Urinary bladder (tissue), 4 donors: ENCODE results near the gene F12. TPM values are rescaled to one million over a fixed set of nuclear protein-coding genes. Genes with fewer than 3 reads are reported as not detected.

ENCODE experiments used
- DNase-seq: peaks from one replicate; pipeline ENCODE4 v3.0.0-alpha.2; 2015; ENCODE audit errors: extremely low spot score
- H3K27ac ChIP-seq: one replicate; pipeline ENCODE4 v1.5.1; 2013; ENCODE audit warnings: low read depth, mild to moderate bottlenecking, moderate library complexity
- H3K36me3 ChIP-seq: one replicate; pipeline ENCODE4 v1.6.1; 2013; ENCODE audit warnings: mild to moderate bottlenecking, moderate library complexity; ENCODE audit not compliant: insufficient read depth
- H3K4me1 ChIP-seq: one replicate; pipeline ENCODE4 v1.6.1; 2013; ENCODE audit warnings: mild to moderate bottlenecking, moderate library complexity; ENCODE audit not compliant: insufficient read depth
- H3K4me3 ChIP-seq: one replicate; pipeline ENCODE4 v1.5.1; 2013; ENCODE audit warnings: low read depth, low read length
- WGBS: extraction: QIAGEN DNeasy Blood & Tissue Kit; methylation state at CpG from one replicate; pipeline ENCODE4 v1.1.7; 2013; 5-methylcytosine and 5-hydroxymethylcytosine counted together
- polyA plus RNA-seq: library from polyadenylated mRNA; stranded (reverse); fragments of 200-250 nt; gene quantifications from one replicate; pipeline ENCODE4 v1.2.3, GENCODE V29; 2013
- total RNA-seq: library from RNA; depleted of rRNA; stranded (reverse); fragments of >200 nt; gene quantifications from one replicate; pipeline ENCODE4 v1.2.3, GENCODE V29; 2014
- donor health status: healthy with polysubstance abuse.
- donor health status: healthy.

Gene F12
- total and polyA plus RNA-seq, 2 donors: 1.1 TPM; not detected in 1

DNA sequence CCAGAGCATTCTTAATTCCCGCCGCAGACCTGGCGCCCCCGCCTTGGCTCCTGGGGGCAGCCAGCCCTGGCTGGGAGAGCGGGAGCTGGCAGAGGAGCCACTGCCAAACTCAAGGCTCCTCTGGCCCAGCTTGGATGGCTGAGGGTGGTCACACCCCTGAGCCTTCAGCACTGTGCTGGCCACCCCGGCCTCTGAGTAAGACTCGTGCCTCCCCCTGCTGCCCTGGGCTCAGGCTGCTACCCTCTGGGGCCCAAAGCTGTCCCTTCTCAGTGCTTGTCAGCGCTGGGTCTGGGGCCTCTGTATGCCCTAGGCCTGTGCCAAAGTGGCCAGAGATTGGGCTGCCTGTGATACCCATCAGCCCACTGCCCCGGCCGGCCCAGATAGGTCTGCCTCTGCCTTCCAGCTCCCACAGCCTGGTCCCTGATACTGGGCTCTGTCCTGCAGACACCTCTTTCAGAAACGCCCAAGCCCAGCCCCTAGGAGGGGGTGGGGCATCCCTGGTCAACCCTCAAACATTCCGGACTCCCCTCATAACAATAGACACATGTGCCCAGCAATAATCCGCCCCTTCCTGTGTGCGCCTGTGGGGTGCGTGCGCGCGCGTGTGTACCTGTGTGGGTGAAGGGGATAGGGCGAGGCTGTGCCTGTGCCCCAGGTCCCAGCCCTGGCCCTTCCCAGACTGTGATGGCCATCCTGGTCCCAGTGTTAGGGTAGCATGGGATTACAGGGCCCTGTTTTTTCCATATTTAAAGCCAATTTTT lies 32.9 kb upstream of the F12 start:
- no peak overlapping the region for H3K27ac ChIP-seq
- no peak overlapping the region for H3K4me3 ChIP-seq
- no peaks in the 10 kb centered on the region for H3K36me3 ChIP-seq
- DNase-seq: no peak
- H3K4me1 ChIP-seq: no peaks in the 10 kb centered on the region
- 87% methylated on average over 20 of the region's 20 CpGs for WGBS

DNA sequence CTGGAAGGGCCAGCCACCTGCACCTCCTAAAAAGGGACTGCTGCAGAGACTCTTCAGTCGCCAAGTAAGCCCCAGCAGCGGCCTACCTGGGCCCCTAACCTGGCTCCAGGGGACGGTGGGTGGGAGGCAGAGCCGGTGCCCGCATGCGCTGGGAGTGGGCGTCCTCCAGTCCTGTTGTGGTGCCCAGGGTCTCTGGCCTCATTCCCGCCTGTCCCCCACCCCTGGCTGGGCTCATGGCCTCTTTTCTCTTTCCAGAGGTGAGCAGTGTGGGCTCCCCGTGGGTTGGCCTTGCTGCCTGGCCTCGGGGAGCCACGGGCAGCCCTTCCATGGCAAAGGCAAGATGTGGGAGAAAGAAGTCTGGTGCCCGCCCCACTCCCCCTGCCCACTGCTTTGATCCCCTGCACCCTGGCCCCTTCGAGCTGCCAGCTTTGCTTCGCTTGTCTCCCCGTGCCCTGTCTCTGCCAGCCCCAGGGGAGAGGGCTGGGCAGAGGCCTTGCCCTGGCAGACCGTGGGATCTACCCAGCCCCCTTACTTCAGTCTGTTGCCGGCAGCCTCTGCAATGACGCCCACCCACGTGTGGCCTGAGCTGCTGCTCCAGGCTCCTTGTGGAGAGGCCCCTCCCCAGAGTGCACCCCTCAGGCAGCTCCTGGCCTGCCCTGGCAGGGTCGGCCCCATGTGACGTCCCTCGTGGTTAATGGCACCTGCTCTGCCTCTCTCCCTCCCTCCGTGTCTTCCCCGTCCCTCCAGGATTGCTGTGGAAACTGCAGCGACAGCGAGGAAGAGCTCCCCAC lies 31.8 kb upstream of the F12 start:
- no peak for DNase-seq
- WGBS: 90% methylated on average over 26 of the region's 26 CpGs
- Histone ChIP-seq H3K36me3 (no peaks in the 10 kb centered on the region), H3K4me3 (no peak overlapping the region), H3K27ac (no peak overlapping the region), H3K4me1 (no peaks in the 10 kb centered on the region)

DNA sequence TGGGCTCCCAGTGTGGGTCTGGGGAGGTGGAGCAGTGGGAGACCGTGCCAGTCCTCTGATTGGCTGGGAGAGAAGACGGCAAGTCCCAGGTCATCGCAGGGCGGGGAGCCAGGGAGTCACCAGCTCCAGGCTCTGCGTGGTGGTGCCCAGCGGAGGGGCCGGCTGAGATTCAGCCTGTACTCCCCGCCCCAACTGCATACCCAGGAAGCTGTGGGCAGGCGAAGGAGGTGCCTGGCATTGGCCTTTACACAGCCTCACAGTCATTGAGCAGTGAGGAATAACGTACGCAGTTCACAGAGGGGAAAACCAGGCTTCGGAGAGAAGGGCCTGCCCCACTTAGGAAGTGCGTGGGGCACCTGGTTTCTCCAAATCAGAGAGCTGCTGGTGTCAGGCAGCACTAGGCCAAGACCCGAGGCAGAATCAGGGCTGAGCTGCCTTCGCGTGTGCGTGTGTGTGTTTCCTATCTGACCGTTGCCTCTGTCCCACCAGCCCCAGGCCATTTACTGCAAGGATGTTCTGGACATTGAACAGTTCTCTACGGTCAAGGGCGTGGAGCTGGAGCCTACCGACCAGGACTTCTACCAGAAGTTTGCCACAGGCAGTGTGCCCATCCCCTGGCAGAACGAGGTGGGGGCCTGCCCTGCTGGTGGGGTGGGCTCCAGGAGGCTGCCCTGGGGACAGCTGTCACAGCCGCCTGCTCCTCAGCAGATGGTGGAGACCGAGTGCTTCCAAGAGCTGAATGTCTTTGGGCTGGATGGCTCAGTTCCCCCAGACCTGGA lies 31.0 kb upstream of the F12 start:
- no peak for DNase-seq
- Histone ChIP-seq H3K27ac (no peak overlapping the region), H3K4me1 (no peaks in the 10 kb centered on the region), H3K36me3 (no peaks in the 10 kb centered on the region), H3K4me3 (no peak overlapping the region)
- 90% methylated on average over 24 of the region's 24 CpGs for WGBS

DNA sequence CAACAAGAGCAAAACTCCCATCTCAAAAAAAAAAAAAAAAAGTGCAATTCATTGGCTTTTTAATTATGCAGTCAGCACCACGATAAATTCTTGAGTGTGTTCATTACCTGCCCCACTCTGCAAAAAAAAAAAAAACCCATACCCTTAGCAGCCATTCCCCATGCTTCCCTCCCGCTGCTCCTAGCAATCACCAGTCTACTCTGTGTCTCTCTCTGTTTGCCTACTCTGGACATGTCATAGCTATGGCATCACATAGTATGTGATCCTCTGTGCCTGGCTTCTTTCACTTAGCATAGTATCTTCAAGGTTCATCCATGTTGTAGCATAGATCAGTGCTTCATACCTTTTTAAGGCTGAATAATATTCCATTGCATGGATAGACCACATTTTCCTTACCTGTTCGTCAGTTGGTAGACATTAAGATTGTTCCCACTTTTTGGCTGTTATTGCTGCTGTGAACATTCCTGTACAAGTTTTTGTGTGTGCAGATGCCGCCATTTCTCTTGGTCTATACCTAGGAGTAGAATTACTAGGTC lies 30.2 kb upstream of the F12 start:
- no peaks in the 10 kb centered on the region for H3K36me3 ChIP-seq
- H3K27ac ChIP-seq: no peak overlapping the region
- 95% methylated on average over 4 of the region's 4 CpGs for WGBS

DNA sequence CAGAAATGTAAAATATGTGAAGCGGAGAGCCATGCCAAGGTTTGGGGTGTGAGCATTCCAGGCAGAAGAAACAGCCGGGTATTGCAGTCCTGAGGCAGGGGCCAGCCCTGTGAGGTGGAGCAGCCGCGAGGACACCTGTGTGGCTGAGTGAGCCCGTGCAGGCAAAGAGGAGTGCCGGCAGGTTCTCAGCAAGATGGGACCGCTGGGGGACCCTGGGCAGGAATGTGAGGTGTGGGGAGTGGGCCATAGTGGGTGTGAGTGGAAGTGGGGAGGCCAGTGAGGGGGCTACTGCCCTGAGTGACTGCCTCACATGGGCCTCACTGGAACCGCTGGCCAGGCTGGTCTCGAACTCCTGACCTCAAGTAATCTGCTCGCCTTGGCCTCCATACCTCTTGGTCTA lies 29.1 kb upstream of the F12 start:
- no peaks in the 10 kb centered on the region for H3K36me3 ChIP-seq
- 92% methylated on average over 10 of the region's 10 CpGs for WGBS
- no peak for DNase-seq

More for the DNA sequence above, 30.2 kb upstream of the F12 start:
- no peak overlapping the region for H3K4me3 ChIP-seq
- no peak for DNase-seq
- no peaks in the 10 kb centered on the region for H3K4me1 ChIP-seq

DNA sequence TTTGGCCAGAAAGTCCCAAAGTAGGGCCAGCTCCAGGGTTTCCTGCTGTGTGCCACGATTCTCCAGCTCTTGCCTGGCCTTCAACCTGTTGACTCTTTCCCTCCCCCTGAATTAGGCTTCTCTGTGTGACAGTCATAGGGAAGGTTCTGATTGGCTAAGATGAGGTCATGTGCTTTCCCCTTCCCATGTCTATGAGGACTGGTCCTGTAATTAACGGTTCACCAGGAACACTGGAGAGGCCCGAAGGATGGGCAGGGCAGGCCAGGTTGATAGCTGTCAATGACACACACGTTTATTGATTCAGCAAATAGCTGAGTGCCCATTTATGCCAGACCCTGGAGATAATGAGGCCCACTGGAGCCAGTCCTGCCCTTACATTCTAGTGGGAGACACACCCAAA lies 28.3 kb upstream of the F12 start:
- no peak for DNase-seq
- WGBS: 71% methylated on average over 4 of the region's 4 CpGs
- Histone ChIP-seq H3K4me3 (no peak overlapping the region), H3K4me1 (no peaks in the 10 kb centered on the region), H3K36me3 (peaks cover 3% of the 10 kb centered on the region), H3K27ac (no peak overlapping the region)

More for the DNA sequence above, 29.1 kb upstream of the F12 start:
- Histone ChIP-seq H3K4me3 (no peak overlapping the region), H3K4me1 (no peaks in the 10 kb centered on the region), H3K27ac (no peak overlapping the region)

DNA sequence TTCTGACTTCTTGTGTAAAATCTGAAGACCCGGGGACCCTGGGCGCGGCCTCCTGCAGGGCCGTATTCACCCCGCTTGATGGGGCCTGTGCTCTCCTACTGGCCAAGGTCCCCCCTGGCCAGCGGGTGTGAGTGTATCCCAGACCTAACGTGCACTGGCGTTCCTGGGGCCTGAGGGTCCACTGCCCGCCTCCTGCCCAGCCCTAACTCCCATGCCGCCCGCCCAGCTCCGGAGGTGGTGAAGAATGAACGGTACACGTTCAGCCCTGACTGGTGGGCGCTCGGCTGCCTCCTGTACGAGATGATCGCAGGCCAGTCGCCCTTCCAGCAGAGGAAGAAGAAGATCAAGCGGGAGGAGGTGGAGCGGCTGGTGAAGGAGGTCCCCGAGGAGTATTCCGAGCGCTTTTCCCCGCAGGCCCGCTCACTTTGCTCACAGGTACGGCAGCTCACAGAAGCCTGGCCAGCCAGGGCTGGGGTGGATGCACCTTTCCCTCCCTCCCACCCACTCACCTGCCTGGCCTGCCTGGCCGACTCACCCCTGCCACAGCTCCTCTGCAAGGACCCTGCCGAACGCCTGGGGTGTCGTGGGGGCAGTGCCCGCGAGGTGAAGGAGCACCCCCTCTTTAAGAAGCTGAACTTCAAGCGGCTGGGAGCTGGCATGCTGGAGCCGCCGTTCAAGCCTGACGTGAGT lies 26.6 kb upstream of the F12 start:
- H3K4me3 ChIP-seq: no peak overlapping the region
- H3K4me1 ChIP-seq: peaks cover 2% of the 10 kb centered on the region
- 94% methylated on average over 37 of the region's 37 CpGs for WGBS
- H3K36me3 ChIP-seq: peaks cover 3% of the 10 kb centered on the region
- DNase-seq: no peak
- H3K27ac ChIP-seq: no peak overlapping the region

DNA sequence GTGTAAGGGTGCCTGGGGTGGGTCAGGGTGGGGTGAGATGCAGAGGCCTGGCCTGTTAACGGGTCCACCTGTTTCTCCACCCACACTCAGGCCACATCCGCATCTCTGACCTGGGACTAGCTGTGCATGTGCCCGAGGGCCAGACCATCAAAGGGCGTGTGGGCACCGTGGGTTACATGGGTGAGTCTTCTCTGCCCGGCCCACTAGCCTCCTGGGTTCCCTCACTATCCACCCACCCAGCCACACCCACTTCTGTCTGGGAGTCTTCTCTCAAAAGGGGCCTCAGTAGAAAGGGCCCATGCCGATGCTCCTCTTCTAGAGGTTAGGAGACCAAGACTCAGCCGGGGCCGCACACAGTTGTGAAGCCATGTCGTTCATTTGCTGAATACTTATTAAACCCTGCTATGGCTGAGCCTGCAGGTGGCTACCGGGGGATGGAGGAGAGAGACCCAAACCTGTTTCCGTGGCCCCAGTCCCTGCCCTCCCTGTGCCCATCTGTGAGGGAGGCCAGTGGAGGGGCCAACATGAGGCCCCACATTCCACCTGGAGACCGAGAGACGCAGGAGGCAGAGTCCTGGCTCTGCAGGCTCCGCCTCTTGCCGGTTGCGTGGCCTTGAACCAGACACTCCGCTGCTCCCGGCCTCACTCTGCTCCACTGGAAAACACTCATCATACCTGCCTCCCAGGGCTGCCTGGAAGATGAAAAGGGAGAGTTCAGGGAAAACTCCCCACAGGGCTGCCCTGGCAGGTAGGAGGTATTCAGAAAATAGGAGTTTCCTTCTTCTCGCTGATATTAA lies 25.8 kb upstream of the F12 start:
- H3K4me1 ChIP-seq: peaks cover 2% of the 10 kb centered on the region
- H3K27ac ChIP-seq: no peak overlapping the region
- H3K4me3 ChIP-seq: no peak overlapping the region
- DNase-seq: no peak
- peaks cover 3% of the 10 kb centered on the region for H3K36me3 ChIP-seq
- WGBS: 93% methylated on average over 20 of the region's 20 CpGs

DNA sequence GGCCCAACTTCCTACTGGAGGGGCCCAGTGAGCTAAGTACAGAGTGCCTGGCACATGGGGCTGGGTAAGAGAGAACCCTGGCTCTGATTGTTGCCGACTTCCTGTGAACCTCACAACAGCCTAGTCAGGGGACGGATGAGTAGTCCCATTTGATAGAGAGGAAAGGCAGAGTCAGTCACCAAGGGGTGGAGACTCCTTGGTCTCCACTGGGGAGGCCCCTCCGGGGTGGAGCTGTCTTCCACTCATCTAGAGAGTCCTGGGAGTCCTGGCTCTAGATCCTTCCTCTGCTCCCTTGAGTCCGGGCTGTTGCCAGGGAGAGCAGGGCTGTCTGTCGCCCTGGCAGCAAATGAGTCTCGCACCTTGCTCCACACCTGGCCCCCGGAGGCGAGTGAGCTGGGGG lies 25.1 kb upstream of the F12 start:
- no peak overlapping the region for H3K4me3 ChIP-seq
- no peak overlapping the region for H3K27ac ChIP-seq
- no peak for DNase-seq
- peaks cover 2% of the 10 kb centered on the region for H3K4me1 ChIP-seq
- H3K36me3 ChIP-seq: peaks cover 3% of the 10 kb centered on the region
- 91% methylated on average over 8 of the region's 8 CpGs for WGBS

DNA sequence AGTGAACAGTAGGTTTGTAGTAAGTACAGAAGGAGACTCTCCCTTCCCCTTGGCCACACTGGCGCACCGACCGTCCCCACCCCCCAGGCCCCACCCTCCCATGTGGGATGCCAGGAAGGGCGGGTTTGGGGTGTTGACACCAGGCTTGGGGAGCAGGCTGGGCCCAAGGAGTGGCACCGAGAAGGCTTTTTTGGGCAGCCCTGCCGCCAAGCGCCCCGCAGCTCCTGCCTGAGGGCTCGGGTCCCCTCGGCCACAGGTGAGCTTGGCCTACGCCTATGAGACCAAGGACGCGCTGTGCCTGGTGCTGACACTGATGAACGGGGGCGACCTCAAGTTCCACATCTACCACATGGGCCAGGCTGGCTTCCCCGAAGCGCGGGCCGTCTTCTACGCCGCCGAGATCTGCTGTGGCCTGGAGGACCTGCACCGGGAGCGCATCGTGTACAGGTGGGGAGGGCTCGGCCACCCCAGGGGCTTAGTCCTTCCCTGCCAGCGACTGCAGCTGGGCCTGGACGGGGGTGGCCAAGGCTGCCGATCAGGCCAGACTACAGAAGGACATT lies 24.4 kb upstream of the F12 start:
- Histone ChIP-seq H3K4me3 (no peak overlapping the region), H3K27ac (no peak overlapping the region), H3K36me3 (peaks cover 3% of the 10 kb centered on the region), H3K4me1 (peaks cover 2% of the 10 kb centered on the region)
- DNase-seq: no peak
- 93% methylated on average over 29 of the region's 29 CpGs for WGBS

DNA sequence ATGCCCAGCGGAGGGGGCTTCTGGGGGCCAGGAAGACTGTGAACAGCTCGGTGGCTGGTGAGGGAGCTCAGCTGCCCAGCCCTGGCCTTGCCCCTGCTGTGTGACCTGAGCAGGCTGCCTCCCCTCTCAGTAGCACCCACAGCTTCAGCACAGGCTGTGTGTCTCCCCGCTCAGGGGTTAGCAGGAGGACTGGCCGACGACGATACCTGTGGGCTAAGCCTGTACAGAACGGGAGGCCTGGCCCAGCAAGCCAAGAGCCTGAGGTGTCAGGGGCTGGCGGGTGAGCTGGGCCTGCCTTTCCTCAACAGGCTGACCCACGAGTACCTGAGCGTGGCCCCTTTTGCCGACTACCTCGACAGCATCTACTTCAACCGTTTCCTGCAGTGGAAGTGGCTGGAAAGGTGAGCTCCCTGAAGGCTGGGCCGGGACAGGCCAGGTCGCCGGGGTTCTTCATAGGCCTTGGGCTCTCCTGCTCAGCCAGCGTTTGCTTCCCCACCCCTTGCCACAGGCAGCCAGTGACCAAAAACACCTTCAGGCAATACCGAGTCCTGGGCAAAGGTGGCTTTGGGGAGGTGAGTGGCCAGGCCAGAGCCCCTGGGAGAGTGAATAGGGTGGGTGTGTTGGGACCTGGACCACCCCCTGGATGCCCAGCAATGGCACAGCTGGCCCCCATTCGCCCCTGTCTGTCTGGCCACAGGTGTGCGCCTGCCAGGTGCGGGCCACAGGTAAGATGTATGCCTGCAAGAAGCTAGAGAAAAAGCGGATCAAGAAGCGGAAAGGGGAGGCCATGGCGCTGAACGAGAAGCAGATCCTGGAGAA lies 23.7 kb upstream of the F12 start:
- H3K27ac ChIP-seq: no peak overlapping the region
- 93% methylated on average over 25 of the region's 25 CpGs for WGBS
- DNase-seq: no peak
- peaks cover 3% of the 10 kb centered on the region for H3K36me3 ChIP-seq
- peaks cover 2% of the 10 kb centered on the region for H3K4me1 ChIP-seq
- H3K4me3 ChIP-seq: no peak overlapping the region
